Peyer's patch (tissue), 4 donors: Measurements from ENCODE around the gene AKT2. TPM values are rescaled to one million over a fixed set of nuclear protein-coding genes. Genes with fewer than 3 reads are reported as not detected.

Source experiments
- DNase-seq, 3 donors: peaks; one replicate each; pipeline ENCODE4 v3.0.0-alpha.2; 2017 to 2019
- H3K27ac ChIP-seq, 4 donors: fragments of 200-600 bp; sonication (generic); one replicate each; pipeline ENCODE4 v1.5.1; 2016 to 2019
- H3K27me3 ChIP-seq, 2 donors: fragments of 200-600 bp; sonication (generic); one replicate each; pipeline ENCODE4 v1.5.1; 2019
- H3K36me3 ChIP-seq, 3 donors: fragments of 200-600 bp; sonication (generic); one replicate each; pipeline ENCODE4 v1.5.1; 2016 to 2019
- H3K4me1 ChIP-seq, 4 donors: fragments of 200-600 bp; sonication (generic); one replicate each; pipeline ENCODE4 v1.5.1; 2016 to 2019
- H3K4me3 ChIP-seq, 4 donors: fragments of 200-600 bp; sonication (generic); 1 replicate in 3 of 4; 2 replicates in 1 of 4; pipeline ENCODE4 v1.5.1; 2016 to 2019; ENCODE audit warnings: mild to moderate bottlenecking in 1 of 4
- H3K9me3 ChIP-seq, 4 donors: fragments of 200-600 bp; sonication (generic); one replicate each; pipeline ENCODE4 v1.5.1; 2016 to 2019; ENCODE audit warnings: mild to moderate bottlenecking in 1 of 4
- POLR2A ChIP-seq, 2 donors: fragments of 450-650 bp; IDR thresholded peaks; one replicate each; pipeline ENCODE4 v1.5.1; 2017; ENCODE audit warnings: antibody characterized with exemption in 2 of 2, mild to moderate bottlenecking in 2 of 2, moderate library complexity in 2 of 2
- total RNA-seq, 4 donors: library from RNA; depleted of rRNA; stranded (reverse); fragments of >200 nt; gene quantifications; one replicate each; pipeline ENCODE4 v1.1.0, GENCODE V29; 2016
- TF ChIP-seq, protein P1 (sequence below), 6 experiments: fragments of 450-650 bp in 4 of 6; fragments of 200-600 bp in 2 of 6; sonication (generic) in 1 of 6; IDR thresholded peaks; one replicate each; pipeline ENCODE4 v1.5.1; 2017 to 2019; ENCODE audit warnings: antibody characterized with exemption in 6 of 6, mild to moderate bottlenecking in 3 of 6, moderate library complexity in 1 of 6

The AKT2 gene
- total RNA-seq, 4 donors from 2014 or later: 67.1 to 146 (median 100) TPM

DNA sequence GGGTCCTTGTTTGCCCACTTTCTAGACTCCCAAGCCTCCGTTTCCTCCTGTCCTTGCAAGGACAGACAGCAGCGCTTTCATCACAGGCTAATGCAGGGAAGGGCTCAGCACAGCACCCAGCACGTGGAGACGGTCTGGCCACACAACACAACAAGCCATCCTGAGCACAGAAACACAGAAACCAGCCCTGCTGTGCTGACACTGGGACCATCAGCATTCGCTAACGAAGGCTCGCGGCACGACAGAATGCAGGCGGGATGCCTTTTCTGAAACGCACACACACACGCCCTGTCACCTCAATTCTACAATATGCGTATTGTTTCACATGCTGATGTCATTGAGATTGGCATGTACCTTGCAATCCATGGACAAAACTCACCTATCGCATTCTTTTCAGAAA is 12.9 kb downstream of the AKT2 start:
- Histone ChIP-seq H3K4me1 (peaks cover 0 to 19% (median 10%) of the 10 kb centered on the region in 4 donors), H3K36me3 (peaks cover 0 to 4% (median 0%) of the 10 kb centered on the region in 3 donors), H3K27me3 (no peaks in the 10 kb centered on the region), H3K9me3 (no peaks in the 10 kb centered on the region), H3K4me3 (no peak overlapping the region), H3K27ac (no peak overlapping the region)
- no peak for DNase-seq
- TF ChIP-seq, protein P1, sequence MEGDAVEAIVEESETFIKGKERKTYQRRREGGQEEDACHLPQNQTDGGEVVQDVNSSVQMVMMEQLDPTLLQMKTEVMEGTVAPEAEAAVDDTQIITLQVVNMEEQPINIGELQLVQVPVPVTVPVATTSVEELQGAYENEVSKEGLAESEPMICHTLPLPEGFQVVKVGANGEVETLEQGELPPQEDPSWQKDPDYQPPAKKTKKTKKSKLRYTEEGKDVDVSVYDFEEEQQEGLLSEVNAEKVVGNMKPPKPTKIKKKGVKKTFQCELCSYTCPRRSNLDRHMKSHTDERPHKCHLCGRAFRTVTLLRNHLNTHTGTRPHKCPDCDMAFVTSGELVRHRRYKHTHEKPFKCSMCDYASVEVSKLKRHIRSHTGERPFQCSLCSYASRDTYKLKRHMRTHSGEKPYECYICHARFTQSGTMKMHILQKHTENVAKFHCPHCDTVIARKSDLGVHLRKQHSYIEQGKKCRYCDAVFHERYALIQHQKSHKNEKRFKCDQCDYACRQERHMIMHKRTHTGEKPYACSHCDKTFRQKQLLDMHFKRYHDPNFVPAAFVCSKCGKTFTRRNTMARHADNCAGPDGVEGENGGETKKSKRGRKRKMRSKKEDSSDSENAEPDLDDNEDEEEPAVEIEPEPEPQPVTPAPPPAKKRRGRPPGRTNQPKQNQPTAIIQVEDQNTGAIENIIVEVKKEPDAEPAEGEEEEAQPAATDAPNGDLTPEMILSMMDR (IDR thresholded peaks at IDR 0.05): no peak
- no peak for TF ChIP-seq POLR2A (IDR thresholded peaks at IDR 0.05)

DNA sequence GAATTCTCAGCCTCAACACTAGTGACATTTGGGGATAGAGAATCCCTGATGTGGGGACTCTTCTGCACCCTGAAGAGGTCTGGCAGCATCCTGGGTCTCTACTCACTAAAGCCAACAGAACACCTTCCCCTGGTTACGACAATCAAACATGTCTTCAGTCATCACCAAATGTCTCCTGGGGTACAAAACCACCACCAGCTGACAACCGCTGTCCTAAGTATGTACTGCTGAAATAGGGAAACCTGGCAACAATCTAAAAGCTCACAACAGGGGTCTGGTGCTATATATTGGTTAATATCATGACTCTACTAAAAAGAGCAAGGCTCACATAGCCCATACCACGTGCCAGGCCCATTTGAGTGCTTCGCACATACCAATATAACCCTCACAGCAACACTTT is 13.4 kb downstream of the AKT2 start:
- Histone ChIP-seq H3K9me3 (no peaks in the 10 kb centered on the region), H3K36me3 (peaks cover 0 to 4% (median 0%) of the 10 kb centered on the region in 3 donors), H3K4me1 (peaks cover 0 to 18% (median 10%) of the 10 kb centered on the region in 4 donors), H3K27ac (no peak overlapping the region), H3K27me3 (no peaks in the 10 kb centered on the region), H3K4me3 (no peak overlapping the region)
- no peak for TF ChIP-seq POLR2A (IDR thresholded peaks at IDR 0.05)
- TF ChIP-seq, protein P1 (IDR thresholded peaks at IDR 0.05): no peak
- DNase-seq: no peak

DNA sequence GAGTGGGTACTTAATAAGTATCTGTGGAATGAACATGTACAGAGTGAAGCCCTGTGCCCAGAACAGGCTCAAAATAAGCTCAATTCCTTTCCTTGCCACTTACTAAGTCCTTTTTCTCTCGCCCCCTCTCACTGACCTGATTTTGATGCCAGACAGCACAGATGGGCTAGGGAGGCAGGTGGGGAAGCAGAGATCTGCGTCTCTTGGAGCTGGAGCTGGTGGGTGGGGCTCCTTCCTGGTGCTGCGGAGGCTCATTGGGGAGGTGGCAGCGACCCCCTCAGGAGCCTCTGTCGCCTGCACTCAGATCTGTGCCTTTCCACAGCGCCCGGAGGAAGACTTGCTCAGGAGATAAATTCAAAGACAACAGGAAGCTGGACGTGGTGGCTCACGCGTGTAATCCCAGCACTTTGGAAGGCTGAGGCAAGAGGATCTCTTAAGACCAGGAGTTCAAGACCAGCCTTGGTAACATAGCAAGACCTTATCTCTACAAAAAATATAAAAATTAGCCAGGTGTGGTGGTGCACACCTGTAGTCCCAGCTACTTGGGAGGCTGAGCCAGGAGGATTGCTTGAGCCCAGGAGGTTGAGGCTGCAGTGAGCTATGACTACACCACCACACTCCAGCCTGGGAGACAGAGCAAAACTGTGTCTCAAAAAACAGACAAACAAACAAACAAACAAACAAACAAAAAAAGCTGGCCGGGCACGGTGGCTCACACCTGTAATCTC is 14.6 kb downstream of the AKT2 start:
- TF ChIP-seq POLR2A (IDR thresholded peaks at IDR 0.05): no peak
- TF ChIP-seq, protein P1 (IDR thresholded peaks at IDR 0.05): no peak
- Histone ChIP-seq H3K36me3 (peaks cover 0 to 4% (median 0%) of the 10 kb centered on the region in 3 donors), H3K4me3 (no peak overlapping the region), H3K27me3 (no peaks in the 10 kb centered on the region), H3K9me3 (no peaks in the 10 kb centered on the region), H3K27ac (no peak overlapping the region), H3K4me1 (peaks cover 0 to 22% (median 10%) of the 10 kb centered on the region in 4 donors)
- DNase-seq: no peak

DNA sequence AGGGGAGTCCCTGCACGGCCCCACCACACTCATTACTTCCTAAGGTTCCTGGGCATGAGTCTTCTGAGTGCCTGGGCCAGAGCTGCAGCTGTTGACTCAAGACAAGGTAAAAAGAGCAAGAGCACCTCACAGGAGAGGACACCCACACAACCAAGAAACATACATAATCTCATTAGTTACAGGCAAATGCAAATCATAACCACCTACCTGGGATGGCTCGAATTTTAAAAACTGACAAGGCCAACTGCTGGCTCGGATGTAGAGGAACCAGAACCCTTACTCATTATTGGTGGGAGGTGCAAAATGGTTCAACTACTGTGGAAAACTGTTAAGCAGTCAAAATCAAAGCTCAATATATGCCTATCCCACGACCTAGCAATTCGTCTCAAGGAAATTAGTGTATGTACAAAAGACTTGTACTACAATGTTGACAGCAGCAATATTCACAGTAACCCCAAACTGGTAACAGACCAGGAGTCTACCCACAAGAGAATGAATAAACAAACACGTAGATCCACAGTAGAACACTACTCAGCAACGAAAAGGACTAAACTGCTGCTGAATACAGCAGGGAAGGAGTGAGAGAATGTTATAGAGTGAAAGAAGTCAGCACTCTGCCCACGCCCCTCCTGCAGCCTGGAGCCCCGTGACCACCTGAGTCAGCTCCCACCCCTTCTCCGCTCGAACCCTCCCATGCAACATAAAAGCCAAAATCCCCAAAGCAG is 15.8 kb downstream of the AKT2 start:
- Histone ChIP-seq H3K27ac (no peak overlapping the region), H3K4me3 (no peak overlapping the region), H3K9me3 (no peaks in the 10 kb centered on the region), H3K4me1 (peaks cover 0 to 11% (median 3%) of the 10 kb centered on the region in 4 donors), H3K27me3 (no peaks in the 10 kb centered on the region), H3K36me3 (peaks cover 0 to 15% (median 0%) of the 10 kb centered on the region in 3 donors)
- DNase-seq: no peak
- TF ChIP-seq, protein P1 (IDR thresholded peaks at IDR 0.05): no peak
- no peak for TF ChIP-seq POLR2A (IDR thresholded peaks at IDR 0.05)

DNA sequence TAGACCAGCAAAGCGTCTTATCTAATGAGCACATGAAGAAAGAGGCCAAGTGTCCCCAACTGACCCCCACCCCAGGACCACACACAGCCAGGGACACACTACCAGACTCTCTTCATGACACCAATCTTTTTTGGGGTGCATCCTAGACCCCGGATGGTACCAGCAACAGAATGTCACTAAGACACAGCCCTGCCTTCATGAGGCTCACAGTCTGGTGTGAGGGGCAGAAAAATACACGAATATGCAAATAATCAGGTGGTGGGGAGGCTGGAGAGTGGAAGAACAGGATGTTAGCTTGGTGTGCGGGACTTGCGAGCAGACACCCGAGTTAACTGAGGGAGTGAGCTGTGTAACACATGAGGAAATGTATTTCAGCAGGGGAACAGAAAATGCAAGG is 17.5 kb downstream of the AKT2 start:
- TF ChIP-seq POLR2A (IDR thresholded peaks at IDR 0.05): no peak
- TF ChIP-seq, protein P1 (IDR thresholded peaks at IDR 0.05): no peak
- H3K4me3 ChIP-seq: no peak overlapping the region
- no peak overlapping the region for H3K27ac ChIP-seq
- DNase-seq: no peak
- peaks cover 0 to 33% (median 0%) of the 10 kb centered on the region in 3 donors for H3K36me3 ChIP-seq
- H3K9me3 ChIP-seq: no peaks in the 10 kb centered on the region
- no peaks in the 10 kb centered on the region for H3K27me3 ChIP-seq
- peaks cover 0 to 4% (median 2%) of the 10 kb centered on the region in 4 donors for H3K4me1 ChIP-seq
